ENCODE data around the gene RIPK1. TPM values are rescaled to one million over a fixed set of nuclear protein-coding genes. Genes with fewer than 3 reads are reported as not detected.

The RIPK1 gene
- total and polyA plus RNA-seq, 9 of the 15 experiments (the other 6 are each of a cell fraction or from before 2014, with no cell fraction given), result 3.8 to 24.9 (median 17.7) TPM

GRCh38 chr6:3163248-3163594 lies 94.9 kb downstream of the RIPK1 start (continued):
- TF ChIP-seq SAP30 (IDR thresholded peaks at IDR 0.05; ENCODE audit: borderline replicate concordance, insufficient read depth, low read depth, low read length, poor library complexity, severe bottlenecking) (no peak), ZNF134 (CRISPR knock-in tag; conservative IDR thresholded peaks at IDR 0.05) (no peak), ZNF668 (CRISPR knock-in tag; IDR thresholded peaks at IDR 0.05) (no peak), CEBPB (tag; IDR thresholded peaks at IDR 0.05) (peak; percentile 93), SMARCA4 (IDR thresholded peaks at IDR 0.05) (peak; percentile 64), MCM5 (IDR thresholded peaks at IDR 0.05; ENCODE audit: low read depth) (no peak), FOXK1 (CRISPR knock-in tag; IDR thresholded peaks at IDR 0.05; ENCODE audit: borderline replicate concordance) (no peak), MLLT1 (IDR thresholded peaks at IDR 0.05) (peak; percentile 49 to 61; a peak in 3 of 4 replicates), DPF2 (IDR thresholded peaks at IDR 0.05) (peak; percentile 56), SETDB1 (IDR thresholded peaks at IDR 0.05; ENCODE audit: low read length) (no peak), MYBL2 (IDR thresholded peaks at IDR 0.05; ENCODE audit: low read depth) (no peak), MYBL2 (CRISPR knock-in tag; IDR thresholded peaks at IDR 0.05; ENCODE audit: borderline replicate concordance) (no peak), POLR2AphosphoS5 (IDR thresholded peaks at IDR 0.05; ENCODE audit: control insufficient read depth, insufficient read depth, low read depth, low read length) (peak; percentile 10; the same call in 1 of the 2 replicates), GTF3C2 (IDR thresholded peaks at IDR 0.05; ENCODE audit: borderline replicate concordance, extremely low read depth, insufficient read length) (no peak), PYGO2 (tag; IDR thresholded peaks at IDR 0.05) (peak; percentile 34; the same call in 1 of the 2 replicates), MECOM (CRISPR knock-in tag; IDR thresholded peaks at IDR 0.05) (peak; percentile 41; the same call in 1 of the 2 replicates), BCOR (IDR thresholded peaks at IDR 0.05) (peak; percentile 8; the same call in 1 of the 2 replicates), PHF8 (IDR thresholded peaks at IDR 0.05; ENCODE audit: borderline replicate concordance, low read length) (peak; percentile 41; the same call in 1 of the 2 replicates), GTF2A2 (tag; IDR thresholded peaks at IDR 0.05) (no peak), CBX5 (IDR thresholded peaks at IDR 0.05; ENCODE audit: borderline replicate concordance, low read depth) (no peak), U2AF1 (optimal IDR thresholded peaks at IDR 0.05; ENCODE audit: low read depth, low read length) (no peak), ZNF449 (CRISPR knock-in tag; IDR thresholded peaks at IDR 0.05) (no peak), SRF (CRISPR knock-in tag; IDR thresholded peaks at IDR 0.05) (no peak), SMARCE1 (IDR thresholded peaks at IDR 0.05) (peak; percentile 73; the same call in 1 of the 2 replicates), ZNF584 (CRISPR knock-in tag; IDR thresholded peaks at IDR 0.05; ENCODE audit: low read depth) (no peak), ELF2 (CRISPR knock-in tag; IDR thresholded peaks at IDR 0.05) (0 out of 2 replicates have a peak, but pooled peaks have one; percentile 2)
